Fibroblast of the aortic adventitia (primary cell): ENCODE data around the gene FBXW12. TPM values are rescaled to one million over a fixed set of nuclear protein-coding genes. Genes with fewer than 3 reads are reported as not detected.

Source experiments
- DNase-seq: peaks from one replicate; pipeline ENCODE4 v3.0.0-alpha.2; 2010; ENCODE audit warnings: low read depth
- H3K4me3 ChIP-seq: 2 replicates; pipeline ENCODE4 v1.5.1; 2011; ENCODE audit warnings: low read depth, mild to moderate bottlenecking, control low read depth, low read length, moderate library complexity
- CTCF ChIP-seq: IDR thresholded peaks from 2 replicates; pipeline ENCODE4 v1.5.1; 2011; ENCODE audit warnings: mild to moderate bottlenecking, low read length, control low read depth, inconsistent platforms; ENCODE audit not compliant: insufficient read depth
- total RNA-seq: library from RNA; depleted of rRNA; stranded (reverse); fragments of >200 nt; gene quantifications from 2 replicates; pipeline ENCODE4 v1.2.3, GENCODE V29; 2012; ENCODE audit warnings: low replicate concordance

Gene FBXW12
- total RNA-seq, 1 donor, result 0.27 TPM

DNA sequence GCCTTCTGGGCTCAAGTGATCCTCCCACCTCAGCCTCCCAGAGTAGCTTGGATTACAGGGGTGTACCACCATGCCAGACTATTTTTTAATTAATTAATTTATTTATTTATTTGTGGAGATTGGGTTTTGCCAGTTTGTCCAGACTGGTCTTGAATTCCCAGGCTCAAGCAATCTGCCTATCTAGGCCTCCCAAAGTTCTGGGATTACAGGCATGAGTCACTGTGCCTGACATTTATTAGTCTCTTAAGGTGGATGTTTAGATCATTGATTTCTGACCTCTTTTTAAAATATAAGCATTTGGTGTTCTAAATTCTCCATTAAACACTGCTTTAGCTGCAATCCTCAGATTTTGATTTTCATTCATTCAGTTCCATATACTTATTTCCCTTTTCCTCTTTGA lies 15.6 kb downstream of the FBXW12 start:
- no peak overlapping the region for H3K4me3 ChIP-seq
- no peak for TF ChIP-seq CTCF
- DNase-seq, result no peak

- no peak for TF ChIP-seq CTCF
- no peak overlapping the region for H3K4me3 ChIP-seq
- no peak for DNase-seq
Measured at GRCh38 chr3:48388966-48389365, 16.9 kb downstream of the FBXW12 start.

DNA sequence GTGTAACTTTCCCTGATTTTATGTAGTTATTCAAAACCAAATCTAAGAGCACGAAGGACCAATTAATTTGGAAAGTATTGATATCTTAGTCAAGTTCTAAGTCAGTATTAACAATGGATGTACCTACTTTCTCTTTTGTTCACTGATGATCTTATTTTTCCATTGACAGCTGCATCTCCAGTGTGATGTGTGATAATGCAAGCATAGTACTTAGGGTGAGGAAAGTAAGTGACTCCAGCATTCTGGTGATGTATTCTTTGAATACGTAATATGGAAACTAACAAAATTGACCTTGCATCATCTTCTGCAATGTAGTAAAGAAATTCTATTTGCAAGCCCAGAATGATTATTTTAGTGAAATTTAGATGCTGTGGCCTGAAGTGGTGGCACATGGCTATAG lies 22.4 kb downstream of the FBXW12 start:
- no peak overlapping the region for H3K4me3 ChIP-seq
- no peak for DNase-seq
- no peak for TF ChIP-seq CTCF

DNA sequence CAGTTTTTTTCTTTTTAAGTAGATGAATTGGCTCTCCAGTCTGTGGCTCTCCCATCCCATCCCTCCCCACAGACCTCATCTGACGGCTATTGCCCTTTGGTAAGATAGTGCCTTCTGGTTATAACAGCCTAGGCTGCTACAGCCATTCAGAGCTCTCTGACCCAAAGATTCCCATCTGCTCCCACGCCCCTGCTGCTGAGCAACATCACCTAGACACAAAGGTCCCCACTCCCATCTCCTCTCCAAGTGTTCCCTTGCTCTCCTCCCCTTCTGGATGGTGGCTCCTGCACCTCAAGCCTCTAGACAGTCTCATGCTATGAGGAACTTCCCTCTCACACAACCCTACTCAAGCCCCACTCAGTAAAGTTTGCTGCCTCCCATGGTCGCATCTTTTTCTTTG lies 23.7 kb downstream of the FBXW12 start:
- H3K4me3 ChIP-seq, result no peak overlapping the region
- no peak for TF ChIP-seq CTCF

DNA sequence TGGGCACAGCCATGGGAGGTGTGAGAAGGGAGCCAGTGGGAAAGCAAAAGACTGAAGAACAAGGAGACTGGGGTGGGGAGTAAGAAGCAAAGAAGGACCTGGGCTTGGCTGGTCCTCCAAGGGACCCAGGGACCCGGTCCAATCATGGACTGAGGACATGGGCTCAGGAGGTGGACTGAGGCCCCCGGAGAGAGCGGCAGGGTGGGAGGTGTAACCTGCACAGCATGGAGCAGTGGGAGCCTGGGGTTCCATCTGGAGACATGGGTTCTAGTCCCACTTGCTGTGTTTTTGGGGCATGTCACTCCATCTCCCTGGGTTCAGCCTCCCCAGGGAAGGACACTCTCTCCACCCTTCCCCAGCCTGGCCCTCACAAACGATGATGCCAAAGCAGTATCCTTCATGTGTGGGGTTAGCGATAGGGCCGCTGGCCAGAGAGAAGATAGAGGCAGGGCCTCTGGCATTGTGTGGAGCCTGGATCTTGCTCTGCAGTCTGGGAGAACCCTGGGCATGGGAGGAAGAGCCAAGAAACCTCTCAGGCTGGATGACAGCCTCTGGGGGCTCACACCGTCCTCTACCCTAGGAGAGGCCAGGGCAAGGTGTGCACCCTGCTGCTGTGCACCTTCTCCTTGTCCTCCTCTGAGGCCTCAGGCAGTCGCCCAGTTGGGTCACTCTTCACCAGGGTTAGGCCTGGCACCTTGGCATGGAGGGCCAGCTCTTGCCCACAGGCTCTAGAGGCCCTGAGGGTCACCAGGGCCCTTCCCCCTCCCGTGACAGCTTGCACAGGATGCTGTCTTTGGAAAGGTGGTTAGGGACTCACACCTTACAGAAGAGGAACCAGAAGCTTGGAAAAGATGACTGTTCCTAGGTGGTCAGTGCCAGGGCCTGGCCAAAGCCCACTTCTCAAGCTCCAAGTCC lies 26.0 kb downstream of the FBXW12 start:
- no peak for DNase-seq
- H3K4me3 ChIP-seq, result no peak overlapping the region
- TF ChIP-seq CTCF, result no peak

More for the DNA sequence above, 23.7 kb downstream of the FBXW12 start:
- no peak for DNase-seq

- no peak overlapping the region for H3K4me3 ChIP-seq
- DNase-seq, result no peak
- TF ChIP-seq CTCF, result no peak
Measured at GRCh38 chr3:48398701-48399386, 26.8 kb downstream of the FBXW12 start.
